NCI-H524 treated with DMSO at 0.1 percent for 48 hours (cell line): ENCODE data around the gene LCP2.
A peak's percentile ranks its signal among the peaks of the same experiment; 100 is the strongest.
"Not testable (repeated sequence)": the region's sequence is repeated elsewhere in the genome, so short reads cannot be mapped to it uniquely, and the experiment has no call there.

Experiments used
- DNase-seq: peaks from one replicate; lab custom pipeline; 2025; lab: John Stamatoyannopoulos, UW

LCP2 gene

GRCh38 chr5:170273968-170274710 is 23.4 kb downstream of the LCP2 start:
- DNase-seq, result no peak

GRCh38 chr5:170270293-170271069 is 27.1 kb downstream of the LCP2 start:
- DNase-seq, result no peak

GRCh38 chr5:170269579-170269978 is 28.0 kb downstream of the LCP2 start:
- DNase-seq, result no peak

- DNase-seq, result no peak
Observed at GRCh38 chr5:170268884-170269283, 28.7 kb downstream of the LCP2 start.

- no peak for DNase-seq
Observed at GRCh38 chr5:170268153-170268689, 29.4 kb downstream of the LCP2 start.

- DNase-seq, result peak; percentile 1
Observed at GRCh38 chr5:170267431-170268152, 30.0 kb downstream of the LCP2 start.

- DNase-seq, result no peak
Observed at GRCh38 chr5:170266570-170267381, 30.8 kb downstream of the LCP2 start.

- no peak for DNase-seq
Observed at GRCh38 chr5:170265522-170265921, 32.1 kb downstream of the LCP2 start.

GRCh38 chr5:170263906-170264305 is 33.7 kb downstream of the LCP2 start:
- no peak for DNase-seq

- no peak for DNase-seq
Observed at GRCh38 chr5:170262061-170263045, 35.2 kb downstream of the LCP2 start.

GRCh38 chr5:170261528-170262043 is 36.0 kb downstream of the LCP2 start:
- DNase-seq, result no peak

GRCh38 chr5:170257370-170257769 is 40.2 kb downstream of the LCP2 start:
- no peak for DNase-seq

- DNase-seq, result no peak
Observed at GRCh38 chr5:170256571-170256970, 41.0 kb downstream of the LCP2 start.

- no peak for DNase-seq
Observed at GRCh38 chr5:170254056-170254455, 43.5 kb downstream of the LCP2 start.

- DNase-seq, result no peak
Observed at GRCh38 chr5:170252720-170253350, 44.7 kb downstream of the LCP2 start.

GRCh38 chr5:170252109-170252508 is 45.5 kb downstream of the LCP2 start:
- DNase-seq, result no peak

- DNase-seq, result no peak
Observed at GRCh38 chr5:170251462-170251861, 46.1 kb downstream of the LCP2 start.

GRCh38 chr5:170250810-170251317 is 46.7 kb downstream of the LCP2 start:
- no peak for DNase-seq

GRCh38 chr5:170249355-170249754 is 48.2 kb downstream of the LCP2 start:
- DNase-seq, result no peak

- not testable (repeated sequence) for DNase-seq
Observed at GRCh38 chr5:170248931-170249227, 48.7 kb downstream of the LCP2 start.
